HG02852 (cell line): ENCODE data around the gene PTPRO.

Experiments used
- ATAC-seq: cut with Tn5 transposase; IDR thresholded peaks from one replicate; pipeline ENCODE4 v1.9.1; 2021; ENCODE audit warnings: mild to moderate bottlenecking, moderate library complexity; ENCODE audit not compliant: unreplicated experiment

Gene PTPRO

DNA sequence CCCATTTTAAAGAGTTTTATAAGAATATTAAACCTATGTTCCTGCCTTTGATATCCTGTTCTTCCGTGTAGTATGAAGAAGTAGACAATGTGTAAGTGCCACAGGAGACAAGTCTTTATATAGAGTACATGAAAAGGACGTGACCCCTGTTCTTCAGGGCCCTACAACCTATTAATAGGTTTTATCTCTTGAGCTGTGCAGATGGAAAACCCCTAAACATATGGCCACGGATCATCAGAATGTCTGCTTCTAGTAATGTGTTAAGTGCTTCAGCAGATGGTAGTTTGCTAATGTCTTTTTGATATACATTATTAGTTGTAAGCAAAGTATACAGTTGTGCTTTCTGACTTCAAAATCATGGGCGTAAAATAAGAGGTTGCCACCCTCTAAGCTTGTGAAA lies 228.5 kb downstream of the PTPRO start:
- no peak for ATAC-seq

DNA sequence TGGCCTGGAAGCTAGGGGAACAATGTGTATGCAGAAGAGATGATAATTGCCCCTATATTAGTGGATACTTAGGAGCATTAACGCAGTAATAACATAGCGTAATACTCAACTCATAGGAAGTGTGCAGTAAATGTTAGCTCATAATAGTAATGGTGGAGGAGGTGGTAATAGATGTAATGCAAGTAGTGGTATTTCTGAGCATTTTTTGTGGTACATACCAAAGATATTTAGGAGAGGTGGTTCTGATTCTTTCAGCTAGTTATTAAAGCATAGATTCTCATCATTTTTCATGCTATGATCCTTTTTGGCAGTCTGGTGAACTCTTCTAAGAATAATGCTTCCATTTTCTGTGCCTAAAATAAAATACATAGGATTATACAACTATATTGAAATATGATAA lies 233.1 kb downstream of the PTPRO start:
- no peak for ATAC-seq

DNA sequence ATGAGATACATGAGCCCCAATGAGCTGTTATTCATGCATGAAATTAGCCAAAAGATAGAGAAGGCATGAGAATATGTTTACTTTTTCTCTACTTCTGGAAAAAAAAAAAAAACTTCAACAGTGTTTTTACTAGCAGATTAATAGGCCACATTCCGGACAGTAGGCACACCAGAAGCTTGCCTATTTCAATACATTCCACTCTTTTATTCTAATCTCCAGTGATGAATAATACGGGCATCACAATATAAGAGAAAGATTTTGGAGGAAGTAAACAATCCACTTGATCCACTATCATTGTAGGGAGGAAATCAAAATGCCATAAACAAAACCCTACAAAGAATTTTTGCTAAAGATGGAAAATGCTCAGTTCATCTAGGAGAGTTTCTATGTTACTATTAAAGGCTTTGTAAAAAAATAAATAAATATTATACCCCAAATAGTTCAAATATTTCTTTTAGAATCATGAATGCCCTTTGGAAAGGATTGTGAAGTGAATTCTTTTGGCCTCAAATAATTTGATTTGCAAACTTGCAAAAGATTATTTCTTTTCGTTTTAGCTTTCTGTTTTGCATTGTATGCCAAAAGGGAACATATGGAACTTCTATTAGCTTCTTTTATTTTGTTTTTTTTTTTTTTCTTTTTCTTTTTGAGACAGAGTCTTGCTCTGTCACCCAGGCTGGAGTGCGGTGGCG lies 234.2 kb downstream of the PTPRO start:
- no peak for ATAC-seq

DNA sequence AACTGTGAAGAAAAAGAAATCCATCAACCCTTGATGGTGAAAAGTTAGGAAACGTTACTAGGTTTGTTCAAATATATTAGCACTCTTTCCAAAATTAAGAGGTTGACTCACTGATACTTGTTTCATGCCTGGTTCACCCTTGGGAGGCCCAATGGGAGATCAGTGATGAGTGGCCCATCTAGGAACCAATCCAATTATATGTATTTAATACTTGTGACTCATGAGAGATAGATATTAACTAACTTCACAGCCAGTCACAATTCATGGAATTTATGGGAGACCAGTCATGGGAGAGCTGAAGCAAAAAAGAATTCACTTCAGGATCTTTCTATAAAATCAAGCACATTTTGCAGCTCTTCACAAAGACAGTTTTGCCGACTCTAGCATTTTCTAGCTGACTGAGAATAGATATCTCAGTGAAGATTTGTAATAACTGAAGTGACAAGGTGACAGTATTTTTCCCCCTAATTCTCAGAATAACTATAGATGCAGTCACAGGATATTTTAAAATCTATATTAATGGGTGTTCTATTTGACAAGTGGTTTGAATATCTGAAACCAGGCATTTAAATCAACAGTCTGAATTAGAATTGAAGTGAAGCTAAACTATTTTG lies 236.7 kb downstream of the PTPRO start:
- no peak for ATAC-seq

DNA sequence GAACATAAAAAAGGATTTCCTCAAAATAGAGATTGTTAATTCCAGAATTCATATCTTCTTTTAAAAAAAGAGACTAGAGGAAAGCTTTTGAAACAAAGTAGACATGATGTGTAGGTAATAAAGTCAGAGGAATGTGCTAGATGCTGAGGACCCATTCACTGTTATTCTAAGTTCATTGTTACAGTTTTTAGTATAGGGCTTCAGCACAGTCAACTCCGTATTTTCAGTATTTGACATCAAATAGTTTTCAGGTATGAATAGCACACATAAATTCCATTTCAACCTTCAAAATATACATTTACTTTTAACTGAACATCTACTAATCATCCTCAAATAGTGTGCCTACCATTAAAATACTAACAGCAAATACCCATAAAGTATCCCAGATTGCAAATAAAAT lies 239.1 kb downstream of the PTPRO start:
- ATAC-seq, result no peak

DNA sequence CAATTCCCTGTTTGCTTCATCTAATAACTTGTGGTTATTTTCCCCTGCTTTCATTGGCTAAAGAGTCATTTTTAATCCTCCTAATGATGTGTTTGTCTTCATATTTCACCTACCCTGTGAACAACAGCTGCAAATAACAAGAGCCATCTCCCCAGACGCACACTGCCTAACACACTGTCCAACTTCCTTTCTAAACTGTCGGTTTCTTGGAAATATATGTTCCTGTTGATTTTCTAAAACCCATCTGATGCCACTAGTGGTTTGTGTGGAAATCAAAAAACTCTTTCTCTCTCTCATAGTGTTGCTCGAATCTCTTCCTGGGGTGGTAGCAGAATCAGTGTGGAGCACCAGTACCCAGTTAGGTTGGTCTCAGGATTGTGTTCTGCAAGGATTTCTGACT lies 240.0 kb downstream of the PTPRO start:
- no peak for ATAC-seq

DNA sequence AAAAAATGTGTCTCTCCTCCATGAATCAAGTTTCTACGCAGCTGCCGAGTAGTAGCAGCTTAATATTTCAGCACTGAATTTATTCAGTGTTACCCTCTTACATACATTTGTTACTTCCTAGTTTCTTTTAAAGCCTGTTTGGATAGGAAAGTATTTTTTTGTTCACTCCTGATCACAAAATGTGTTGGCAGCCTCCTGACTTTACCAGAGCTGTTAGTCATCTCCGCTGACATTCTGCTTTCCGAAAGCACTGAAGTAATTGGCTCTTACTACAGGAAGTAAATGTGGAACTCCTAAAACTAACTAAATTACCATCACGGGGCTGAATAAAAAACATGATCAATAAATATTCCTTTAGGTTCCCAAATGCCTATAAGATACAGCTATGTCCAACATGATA lies 241.4 kb downstream of the PTPRO start:
- ATAC-seq, result no peak

DNA sequence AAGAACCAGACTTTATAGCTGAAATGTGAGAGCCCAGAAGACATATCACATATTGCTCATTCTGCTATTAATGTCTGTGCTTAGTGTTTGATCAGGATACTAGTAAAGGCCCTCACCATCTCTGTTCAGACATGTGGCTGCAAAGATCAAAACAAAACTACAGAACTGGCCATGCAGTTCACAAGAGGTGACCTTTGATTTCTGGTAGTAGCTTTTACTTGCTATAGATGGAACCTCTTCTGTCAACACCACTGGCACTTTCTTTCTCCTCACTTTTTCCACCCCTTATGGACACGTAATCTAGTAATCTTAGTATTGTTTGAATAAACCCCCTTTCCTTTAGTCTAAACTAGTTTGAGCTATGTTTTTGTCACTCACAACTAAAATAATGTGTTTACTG lies 252.0 kb downstream of the PTPRO start:
- no peak for ATAC-seq

DNA sequence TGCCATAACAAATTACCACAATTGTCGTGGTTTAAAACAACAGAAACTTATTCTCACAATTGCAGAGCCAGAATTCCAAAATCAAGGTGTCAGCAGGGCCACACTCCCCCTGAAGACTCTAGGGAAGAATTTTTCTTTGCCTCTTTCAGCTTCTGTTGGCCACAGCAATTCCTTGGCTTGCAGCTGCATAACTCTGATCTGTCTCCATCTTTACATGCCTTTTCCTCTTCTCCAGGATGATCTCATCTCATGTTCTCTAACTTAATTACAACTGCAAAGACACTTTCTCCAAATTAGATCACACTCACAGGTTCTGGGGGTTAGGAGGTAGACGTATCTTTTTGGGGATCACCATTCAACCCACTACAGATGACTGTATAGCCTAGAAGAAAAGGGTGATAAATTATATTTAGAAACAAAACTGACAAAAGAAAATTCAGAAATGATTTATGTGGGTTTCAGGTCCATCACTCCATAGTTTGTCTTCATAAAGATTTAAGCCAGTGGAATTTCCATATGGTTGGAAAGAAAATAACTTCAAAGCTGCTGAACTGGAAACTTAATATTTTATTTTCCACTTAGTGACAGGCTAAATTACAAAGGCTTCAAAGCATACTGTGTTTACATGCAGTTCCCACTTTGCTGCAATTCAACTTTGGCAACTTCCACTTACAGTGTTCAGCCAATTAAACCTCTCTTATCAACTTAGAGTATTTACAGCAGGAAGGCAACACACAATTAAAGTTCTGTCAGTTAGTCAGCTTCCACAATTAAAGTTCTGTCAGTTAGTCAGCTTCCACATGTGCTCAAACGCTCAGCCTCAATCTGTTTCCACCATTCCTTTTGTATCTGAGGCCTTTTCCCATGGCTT lies 253.6 kb downstream of the PTPRO start:
- no peak for ATAC-seq

DNA sequence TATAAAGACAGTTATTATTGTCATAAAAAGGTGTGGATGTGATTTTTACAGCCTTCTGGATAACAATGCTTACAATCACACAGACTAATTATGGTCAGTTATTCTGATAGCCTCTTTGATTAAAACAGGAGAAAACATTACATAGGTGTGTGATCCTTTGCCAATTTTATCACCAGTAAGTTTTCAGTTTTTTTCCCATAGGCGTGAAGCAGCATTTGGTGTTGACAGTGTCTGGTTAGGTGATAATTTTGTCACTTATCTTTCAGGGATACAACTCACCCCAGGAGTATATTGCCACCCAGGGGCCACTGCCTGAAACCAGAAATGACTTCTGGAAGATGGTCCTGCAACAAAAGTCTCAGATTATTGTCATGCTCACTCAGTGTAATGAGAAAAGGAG lies 258.1 kb downstream of the PTPRO start:
- no peak for ATAC-seq

DNA sequence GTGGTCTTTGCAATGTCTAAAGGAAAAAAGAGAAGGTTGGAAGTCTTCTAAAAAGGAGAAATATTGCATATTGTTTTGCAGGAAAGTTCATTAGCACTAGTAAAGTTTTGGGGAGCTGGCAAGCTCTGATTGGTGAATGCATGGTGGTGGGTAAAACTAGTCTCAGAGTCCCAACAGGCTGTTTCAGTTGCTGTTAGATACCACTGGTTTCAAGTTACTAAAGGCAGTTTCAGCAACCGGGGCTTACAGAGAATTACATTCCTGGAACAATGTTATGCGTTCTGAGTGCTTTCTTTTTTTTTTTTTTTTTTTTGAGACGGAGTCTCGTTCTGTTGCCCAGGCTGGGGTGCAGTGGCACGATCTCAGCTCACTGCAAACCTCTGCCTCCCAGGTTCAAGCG lies 258.7 kb downstream of the PTPRO start:
- ATAC-seq, result no peak

DNA sequence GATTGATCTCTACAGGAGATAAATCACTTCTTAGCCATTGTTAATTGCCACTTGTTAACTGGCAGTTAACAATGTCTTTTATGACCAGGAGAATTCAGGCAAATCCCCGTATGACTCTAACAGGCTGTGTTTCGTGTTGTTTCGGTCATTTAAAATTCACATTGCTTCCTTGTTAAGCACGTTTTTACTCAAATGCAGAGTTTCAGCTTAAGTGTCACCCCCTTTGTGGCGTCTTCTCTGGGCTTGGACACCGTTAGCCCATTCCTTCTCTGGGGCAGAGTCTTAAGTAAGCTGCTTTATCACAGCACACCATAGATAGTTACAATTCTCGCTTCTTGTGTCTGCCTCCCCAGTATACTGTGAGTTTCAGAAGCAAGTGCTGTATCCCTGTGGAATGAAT lies 261.5 kb downstream of the PTPRO start:
- ATAC-seq, result no peak

DNA sequence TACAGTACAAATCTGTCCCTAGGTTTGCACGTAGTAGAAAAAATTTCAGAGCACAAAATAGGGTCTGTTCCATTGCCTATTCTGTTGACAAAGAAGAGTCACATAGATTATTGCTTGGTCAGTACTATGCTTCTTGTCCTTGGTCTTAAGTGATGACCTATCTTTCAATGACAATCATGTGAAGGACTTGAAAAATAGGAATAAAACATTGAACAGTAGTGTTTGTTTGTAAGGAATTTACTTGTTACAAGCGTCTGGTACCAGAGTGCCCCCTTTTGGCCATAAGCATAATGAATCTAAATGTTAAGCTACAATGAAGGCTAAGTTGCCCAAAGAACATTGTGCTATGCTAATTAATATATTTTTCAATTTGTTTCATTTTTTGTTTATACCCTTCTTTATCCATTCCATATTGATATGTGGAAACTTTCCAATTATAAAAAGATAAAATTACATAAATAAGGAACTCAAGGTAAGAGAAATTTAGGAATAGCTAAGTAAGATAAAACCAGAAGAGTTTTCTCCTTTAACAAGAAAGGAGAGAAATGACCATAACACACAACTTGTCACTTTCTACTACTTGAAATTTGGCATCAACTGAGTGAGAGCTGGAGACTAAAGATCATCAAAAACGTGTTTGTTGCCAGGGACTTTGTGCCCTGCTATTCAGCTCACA lies 262.2 kb downstream of the PTPRO start:
- no peak for ATAC-seq

DNA sequence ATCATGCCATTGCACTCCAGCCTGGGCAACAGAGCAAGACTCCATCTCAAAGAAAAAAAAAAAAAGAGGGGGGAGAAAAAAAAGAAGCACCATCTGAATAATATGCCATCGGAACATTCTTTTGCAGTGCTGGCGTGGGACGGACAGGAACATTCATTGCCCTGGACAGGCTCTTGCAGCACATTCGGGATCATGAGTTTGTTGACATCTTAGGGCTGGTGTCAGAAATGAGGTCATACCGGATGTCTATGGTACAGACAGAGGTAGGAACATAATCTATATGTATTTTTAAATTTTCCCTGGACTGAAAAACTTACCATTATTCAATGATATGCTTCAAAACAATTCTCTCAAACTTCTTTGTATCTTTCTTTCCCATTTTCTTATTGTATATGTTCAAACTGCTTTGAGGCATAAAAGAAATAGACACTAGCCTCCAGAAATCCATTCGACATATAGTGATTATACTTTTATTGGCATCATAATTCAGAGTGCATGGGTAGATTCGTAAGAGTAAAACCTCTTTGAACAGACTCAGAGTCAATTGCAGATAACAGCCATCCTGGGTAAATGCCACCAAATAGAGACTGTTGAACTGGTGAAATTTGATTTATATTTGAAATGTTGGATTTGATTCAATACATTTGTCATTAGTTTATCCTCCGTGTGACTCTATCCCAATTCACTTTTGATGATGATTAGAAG lies 267.2 kb downstream of the PTPRO start:
- no peak for ATAC-seq

DNA sequence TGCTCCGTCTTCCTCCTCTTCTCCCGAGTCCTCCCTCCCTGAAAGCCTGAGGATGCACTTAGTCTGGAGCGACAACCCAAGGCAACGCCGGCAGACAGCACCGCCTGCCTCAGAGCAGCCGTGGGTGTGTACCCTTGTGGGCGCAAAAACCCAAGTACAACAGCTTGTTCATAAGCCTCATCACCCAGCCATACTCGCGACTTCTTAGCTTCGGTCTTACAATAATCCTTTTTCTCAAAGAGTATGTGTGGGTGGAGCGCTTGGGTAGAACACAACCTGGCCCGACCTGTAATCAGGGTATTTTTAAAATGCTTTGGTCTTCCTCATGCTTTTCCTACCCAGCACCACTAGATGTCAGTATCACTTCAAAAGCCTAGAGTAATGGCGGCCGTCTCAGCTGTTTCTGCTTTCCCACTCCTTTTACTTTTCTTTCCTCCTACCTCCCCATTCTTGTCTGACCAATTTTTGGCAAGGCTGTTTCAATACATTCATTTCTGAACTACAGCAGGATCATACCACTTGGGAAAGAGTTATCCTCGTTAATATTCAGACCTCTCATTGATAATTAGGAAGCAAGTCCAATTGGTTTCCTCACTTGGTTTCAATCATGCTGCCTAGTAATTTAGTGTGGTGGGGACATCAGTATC lies 268.0 kb downstream of the PTPRO start:
- ATAC-seq, result peak; percentile 97

DNA sequence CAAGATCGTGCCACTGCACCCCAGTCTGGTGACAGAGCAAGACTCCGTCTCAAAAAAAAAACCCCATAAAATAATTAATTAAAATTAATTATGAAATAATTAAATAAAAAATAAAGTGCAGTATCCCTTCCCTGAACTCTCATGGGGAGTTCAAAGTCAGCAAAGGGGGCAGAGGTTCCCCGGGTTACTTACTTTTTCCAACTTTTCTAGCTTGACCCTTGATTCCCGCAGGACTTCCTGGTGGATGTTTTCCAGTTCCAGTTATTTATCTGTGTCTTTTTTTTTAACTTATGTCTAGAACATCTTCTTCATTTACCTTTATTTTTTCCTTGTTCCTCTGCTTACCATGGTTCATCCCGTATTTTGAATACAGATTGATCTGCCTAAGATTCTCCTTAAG lies 269.5 kb downstream of the PTPRO start:
- ATAC-seq, result no peak

DNA sequence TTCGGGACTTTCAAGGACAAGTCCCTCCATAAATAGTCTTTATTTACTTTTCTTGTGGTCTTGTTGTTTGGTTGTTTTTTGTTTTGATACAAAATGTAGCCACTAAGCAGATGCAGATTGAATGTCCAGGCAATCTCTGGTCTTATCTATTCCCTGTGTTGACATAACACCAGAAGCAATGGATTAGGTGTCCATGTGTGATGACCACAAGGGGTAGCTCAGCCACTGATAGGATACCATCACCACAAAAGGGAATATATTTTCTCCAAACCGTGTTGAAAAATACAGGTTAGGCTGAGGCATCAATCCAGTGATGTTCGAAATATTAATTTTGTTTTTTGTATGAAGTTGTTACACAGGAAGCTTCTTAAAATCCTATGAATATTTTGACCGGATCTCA lies 270.6 kb downstream of the PTPRO start:
- no peak for ATAC-seq

DNA sequence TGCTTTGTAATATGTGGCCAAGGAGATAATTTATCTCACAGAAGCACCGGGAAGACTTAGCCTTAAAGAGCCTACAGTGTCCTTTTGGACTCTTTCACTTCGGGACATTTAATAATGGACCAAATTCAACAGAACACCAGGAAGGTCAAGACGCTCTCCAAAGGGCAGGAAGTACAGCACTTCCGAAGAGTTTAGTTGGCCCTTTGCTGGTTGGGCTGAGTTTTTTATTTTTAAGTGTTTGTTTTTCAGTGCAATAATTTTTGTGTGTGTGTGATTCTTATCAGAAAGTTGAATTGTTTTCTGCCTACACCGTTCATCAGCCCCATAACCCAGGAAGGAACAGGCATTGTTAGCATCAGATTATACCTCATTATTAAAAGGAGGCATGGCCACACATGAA lies 273.9 kb downstream of the PTPRO start:
- no peak for ATAC-seq

DNA sequence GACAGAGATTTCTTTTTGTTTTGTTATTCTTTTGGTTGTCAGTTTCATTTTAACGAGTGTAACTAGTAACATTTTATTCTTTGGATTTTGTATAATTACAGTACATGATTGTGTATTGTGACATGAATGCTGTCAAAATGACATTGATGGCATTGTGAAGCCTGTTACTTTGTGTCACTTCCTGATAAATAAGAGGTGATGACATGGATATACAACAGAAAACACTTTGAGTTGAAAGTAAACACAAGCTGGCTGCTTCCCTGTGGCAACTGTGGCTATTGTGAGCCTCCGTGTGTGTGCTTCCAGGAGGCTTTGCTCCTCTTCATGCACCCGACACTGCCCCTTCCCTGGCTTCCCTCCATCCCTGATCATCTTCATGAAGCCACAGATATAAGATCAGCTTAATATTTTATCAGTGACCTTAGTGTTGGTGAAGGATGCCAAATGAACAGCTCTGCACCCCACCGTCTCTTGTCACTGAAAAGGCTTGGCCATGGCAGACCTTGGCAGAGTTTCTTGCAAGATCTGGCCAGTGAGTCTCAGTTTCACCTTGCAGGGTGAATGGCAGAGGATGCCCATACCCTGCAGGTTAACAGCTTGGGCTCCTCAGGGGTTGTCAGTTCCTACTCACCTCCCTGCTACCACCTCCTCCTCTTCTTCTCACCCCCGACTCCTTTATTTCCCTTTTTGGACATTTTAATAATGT lies 275.0 kb downstream of the PTPRO start:
- ATAC-seq, result no peak
